Heart left ventricle (tissue), 16 donors: ENCODE results near the gene CDH13. TPM values are rescaled to one million over a fixed set of nuclear protein-coding genes. Genes with fewer than 3 reads are reported as not detected.
A peak's percentile ranks its signal among the peaks of the same experiment; 100 is the strongest.

ENCODE experiments used
- ATAC-seq, 4 donors: fragments of 200-7000 bp; cut with Tn5 transposase; one replicate each; pipeline ENCODE4 v1.9.1; 2020 to 2022; ENCODE audit warnings: moderate library complexity in 4 of 4, mild to moderate bottlenecking in 3 of 4, moderate number of reproducible peaks in 1 of 4
- DNase-seq, 5 donors: peaks; one replicate each; pipeline ENCODE4 v3.0.0-alpha.2; 2020
- H3K27ac ChIP-seq, 12 donors: fragments of 200-600 bp; sonication (generic) in 4 of 12; one replicate each; pipeline versions ENCODE4 v1.5.0 to v1.8.0; 2016 to 2022; ENCODE audit warnings: mild to moderate bottlenecking in 2 of 12
- H3K27me3 ChIP-seq, 9 donors: fragments of 200-600 bp; sonication (generic) in 2 of 9; one replicate each; pipeline versions ENCODE4 v1.5.1 to v1.8.0; 2016 to 2022; ENCODE audit warnings: mild to moderate bottlenecking in 3 of 9
- H3K36me3 ChIP-seq, 9 donors: fragments of 200-600 bp; sonication (generic) in 2 of 9; one replicate each; pipeline versions ENCODE4 v1.5.0 to v1.8.0; 2018 to 2022; ENCODE audit warnings: mild to moderate bottlenecking in 2 of 9
- H3K4me1 ChIP-seq, 12 donors: fragments of 200-600 bp; sonication (generic) in 4 of 12; one replicate each; pipeline versions ENCODE4 v1.5.0 to v1.8.0; 2016 to 2022; ENCODE audit warnings: mild to moderate bottlenecking in 3 of 12
- H3K4me3 ChIP-seq, 12 donors: fragments of 200-600 bp; sonication (generic) in 4 of 12; one replicate each; pipeline versions ENCODE4 v1.5.0 to v1.8.0; 2017 to 2022; ENCODE audit warnings: mild to moderate bottlenecking in 9 of 12, moderate library complexity in 4 of 12
- H3K9me3 ChIP-seq, 12 donors: fragments of 200-600 bp; sonication (generic) in 4 of 12; one replicate each; pipeline versions ENCODE4 v1.5.0 to v1.8.0; 2016 to 2022; ENCODE audit warnings: mild to moderate bottlenecking in 1 of 12
- CTCF ChIP-seq, 12 donors: fragments of 200-600 bp; sonication (generic) in 4 of 12; IDR thresholded peaks; one replicate each; pipeline versions ENCODE4 v1.5.0 to v1.8.0; 2018 to 2022; ENCODE audit warnings: antibody characterized with exemption in 12 of 12, mild to moderate bottlenecking in 5 of 12
- POLR2A ChIP-seq, 2 donors: fragments of 450-650 bp; IDR thresholded peaks; one replicate each; pipeline ENCODE4 v1.6.1; 2017; ENCODE audit warnings: antibody characterized with exemption in 2 of 2, mild to moderate bottlenecking in 2 of 2, moderate library complexity in 2 of 2
- WGBS, 4 donors: extraction: QIAGEN DNeasy Blood & Tissue Kit in 2 of 4; methylation state at CpG; one replicate each; pipeline versions ENCODE4 v1.1.5 to v1.1.7; 2013 to 2018; 5-methylcytosine and 5-hydroxymethylcytosine counted together
- intact Hi-C, 10 donors: fragments of 100-400 bp; cut with DNase I; formaldehyde crosslinking; loops; one replicate each; pipeline versions ENCODE4 v1.11.1 to v1.14.2; 2022
- polyA plus RNA-seq, 2 donors: library from polyadenylated mRNA; stranded (reverse); fragments of 200-250 nt; gene quantifications; one replicate each; pipeline ENCODE4 v1.2.3, GENCODE V29; 2013
- total RNA-seq, 9 donors: library from RNA; depleted of rRNA in 2 of 9; stranded (reverse); fragments of >200 nt in 2 of 9; fragmentation: NEBNext Ultra II Directional in 3 of 9; extraction: Animal tissue kit (Norgen Biotek cat#: 25700) in 3 of 9; gene quantifications; one replicate each; pipeline versions ENCODE4 v1.1.0 to v1.2.4, GENCODE V29; 2016 to 2023
- donor health status: ischemic (EF 13 %, LVEDD 7.1; RV severe dilation, severe dysfunction).
- donor health status: healthy with polysubstance abuse.
- donor health status: DM: no; HTN: yes; CAD: no.
- donor health status: DM: no; HTN: no; CAD: no.
- donor health status: ischemic (EF 25% LVEDD 6.9; RV normal size, moderate dysfunction).
- donor health status: ischemic (EF 25% LVEDD 5.7; RV mildly dilated, moderate dysfunction).
- donor health status: healthy.
- donor health status: DM: yes; HTN: yes; CAD: no.
- donor health status: ischemic (EF 35%, LVEDD 5.7; RV mildly dilated, moderate dysfunction).
- donor health status: nonischemic (EF 11% LVEDD 7.7; RV severe dilation, severe dysfunction).
- donor health status: DM: yes; HTN: yes; CAD: no.
- donor health status: PGD.
- donor health status: ischemic (EF 29% LVEDD 5.4; RV normal size, mild dysfunction).
- donor health status: nonischemic (EF 23%, LVEDD 6.1; RV moderate dilation, normal function).

The CDH13 gene
- total and polyA plus RNA-seq, 11 donors = 15.0 to 172 (median 137) TPM

GRCh38 chr16:83802554-83803205 is 1175.9 kb downstream of the CDH13 start:
- no peak for TF ChIP-seq CTCF (IDR thresholded peaks at IDR 0.05)
- no peak for TF ChIP-seq POLR2A (IDR thresholded peaks at IDR 0.05)
- Histone ChIP-seq H3K9me3 (no peaks in the 10 kb centered on the region), H3K27ac (peak overlapping the region in 7 of 12 donors; percentile 32 to 76 (median 51)), H3K4me3 (peak overlapping the region in 10 of 12 donors; percentile 9 to 50 (median 38)), H3K36me3 (no peaks in the 10 kb centered on the region), H3K27me3 (no peaks in the 10 kb centered on the region), H3K4me1 (peaks cover 0 to 44% (median 6%) of the 10 kb centered on the region in 12 donors)
- intact Hi-C loops = no loop called here
- no peak for DNase-seq
- no peak for ATAC-seq
- WGBS, 4 donors = 23 to 36% (median 30%) methylated on average over 10 to 11 of the region's 11 CpGs

- no peaks in the 10 kb centered on the region for H3K36me3 ChIP-seq
- no peak for ATAC-seq
- 70 to 84% (median 75%) methylated on average over 3 of the region's 3 CpGs for WGBS, 4 donors
- TF ChIP-seq POLR2A (IDR thresholded peaks at IDR 0.05) (no peak), CTCF (IDR thresholded peaks at IDR 0.05) (no peak)
- no peak overlapping the region for H3K27ac ChIP-seq
- no peak for DNase-seq
- intact Hi-C loops = no loop called here
- H3K4me1 ChIP-seq = peaks cover 0 to 49% (median 10%) of the 10 kb centered on the region in 12 donors
- no peak overlapping the region for H3K4me3 ChIP-seq
- no peaks in the 10 kb centered on the region for H3K27me3 ChIP-seq
- no peaks in the 10 kb centered on the region for H3K9me3 ChIP-seq
These were observed 1177.0 kb downstream of the CDH13 start for GRCh38 chr16:83803811-83804210.

- no peak overlapping the region for H3K4me3 ChIP-seq
- H3K36me3 ChIP-seq = peaks cover 0 to 2% (median 0%) of the 10 kb centered on the region in 9 donors
- 95 to 100% (median 97%) methylated on average over 5 of the region's 5 CpGs for WGBS, 4 donors
- TF ChIP-seq POLR2A (IDR thresholded peaks at IDR 0.05) (no peak), CTCF (IDR thresholded peaks at IDR 0.05) (no peak)
- ATAC-seq = no peak
- H3K9me3 ChIP-seq = no peaks in the 10 kb centered on the region
- no peak overlapping the region for H3K27ac ChIP-seq
- no peaks in the 10 kb centered on the region for H3K27me3 ChIP-seq
- no peak for DNase-seq
- peaks cover 3 to 54% (median 15%) of the 10 kb centered on the region in 12 donors for H3K4me1 ChIP-seq
- intact Hi-C loops = no loop called here
These were observed 1177.6 kb downstream of the CDH13 start for GRCh38 chr16:83804366-83804765.

- 44 to 56% (median 46%) methylated on average over 5 of the region's 5 CpGs for WGBS, 4 donors
These were observed 1179.3 kb downstream of the CDH13 start for GRCh38 chr16:83806036-83806435.

More at GRCh38 chr16:83806036-83806435, 1179.3 kb downstream of the CDH13 start:
- no peaks in the 10 kb centered on the region for H3K27me3 ChIP-seq
- TF ChIP-seq POLR2A (IDR thresholded peaks at IDR 0.05) = no peak
- no peak for TF ChIP-seq CTCF (IDR thresholded peaks at IDR 0.05)
- H3K4me3 ChIP-seq = peak overlapping the region in 3 of 12 donors; percentile 8 to 46 (median 23)
- intact Hi-C loops = no loop called here
- H3K27ac ChIP-seq = peak overlapping the region in 2 of 12 donors; percentile 50 to 91
- H3K36me3 ChIP-seq = peaks cover 0 to 19% (median 8%) of the 10 kb centered on the region in 9 donors
- no peaks in the 10 kb centered on the region for H3K9me3 ChIP-seq
- ATAC-seq = no peak
- DNase-seq = no peak
- peaks cover 3 to 71% (median 28%) of the 10 kb centered on the region in 12 donors for H3K4me1 ChIP-seq
